ENCODE data around the gene NMS. TPM values are rescaled to one million over a fixed set of nuclear protein-coding genes. Genes with fewer than 3 reads are reported as not detected.

Gene NMS
- total RNA-seq, 3 donors from 2014 or later = not detected

GRCh38 chr2:100527440-100528015 lies 57.2 kb downstream of the NMS start:
- Histone ChIP-seq H3K27ac (no peak overlapping the region), H3K27me3 (no peaks in the 10 kb centered on the region), H3K9me3 (no peaks in the 10 kb centered on the region), H3K36me3 (no peaks in the 10 kb centered on the region), H3K4me3 (no peak overlapping the region), H3K4me1 (no peaks in the 10 kb centered on the region)
- no peak for DNase-seq (ENCODE audit: low spot score in 2 of 2)
- no peak for TF ChIP-seq POLR2A (IDR thresholded peaks at IDR 0.05)
- TF ChIP-seq POLR2AphosphoS5 (IDR thresholded peaks at IDR 0.05) = no peak
- no peak for TF ChIP-seq CTCF (IDR thresholded peaks at IDR 0.05)
- intact Hi-C loops (cut with DNase I; ENCODE audit: low total_unique reads) = no loop called here

- TF ChIP-seq POLR2AphosphoS5 (IDR thresholded peaks at IDR 0.05) = no peak
- TF ChIP-seq POLR2A (IDR thresholded peaks at IDR 0.05) = no peak
- no peak for TF ChIP-seq CTCF (IDR thresholded peaks at IDR 0.05)
Observed at GRCh38 chr2:100529176-100529575, 58.9 kb downstream of the NMS start.

GRCh38 chr2:100529900-100530299 lies 59.6 kb downstream of the NMS start:
- intact Hi-C loops (cut with DNase I; ENCODE audit: low total_unique reads) = loop anchor here (5.0 kb wide), 1 partner anchor 1157 kb away; no protein-coding TSS in a partner anchor
- TF ChIP-seq POLR2A (IDR thresholded peaks at IDR 0.05) = no peak
- no peak for TF ChIP-seq CTCF (IDR thresholded peaks at IDR 0.05)
- no peak for TF ChIP-seq POLR2AphosphoS5 (IDR thresholded peaks at IDR 0.05)
- no peak overlapping the region for H3K27ac ChIP-seq
- H3K27me3 ChIP-seq = no peaks in the 10 kb centered on the region
- H3K9me3 ChIP-seq = no peaks in the 10 kb centered on the region
- no peaks in the 10 kb centered on the region for H3K36me3 ChIP-seq
- H3K4me1 ChIP-seq = no peaks in the 10 kb centered on the region
- no peak overlapping the region for H3K4me3 ChIP-seq
- no peak for DNase-seq (ENCODE audit: low spot score in 2 of 2)

More at GRCh38 chr2:100529176-100529575, 58.9 kb downstream of the NMS start:
- no peaks in the 10 kb centered on the region for H3K4me1 ChIP-seq
- no peaks in the 10 kb centered on the region for H3K9me3 ChIP-seq
- H3K4me3 ChIP-seq = no peak overlapping the region
- no peak overlapping the region for H3K27ac ChIP-seq
- H3K27me3 ChIP-seq = no peaks in the 10 kb centered on the region
- DNase-seq (ENCODE audit: low spot score in 2 of 2) = no peak
- intact Hi-C loops (cut with DNase I; ENCODE audit: low total_unique reads) = no loop called here
- H3K36me3 ChIP-seq = no peaks in the 10 kb centered on the region

Other genes starting within 250 kb of the NMS start
- 10 to 100 TPM in 2 of 3 donors, 1 to 10 TPM in 1; 5.1 to 24.9 (median 19.9) TPM for gene LONRF2, start 148.0 kb upstream of the NMS start, total RNA-seq
- gene CHST10, start 52.8 kb upstream of the NMS start, total RNA-seq = 10 to 100 TPM in 1 of 3 donors, 1 to 10 TPM in 2; 4.5 to 17.0 (median 8.3) TPM
- gene PDCL3, start 92.5 kb downstream of the NMS start, total RNA-seq = 10 to 100 TPM; 11.3 to 17.7 (median 14.4) TPM

Measured in breast epithelium (tissue), 4 donors.